H9 (cell line): Measurements from ENCODE around the gene FANCC. TPM values are rescaled to one million over a fixed set of nuclear protein-coding genes. Genes with fewer than 3 reads are reported as not detected.

Source experiments
- DNase-seq: peaks from one replicate; pipeline ENCODE4 v3.0.0-alpha.2; 2017
- H2AFZ ChIP-seq: one replicate; pipeline ENCODE4 v1.6.1; 2013; ENCODE audit warnings: mild to moderate bottlenecking, low read length, control low read depth, moderate library complexity
- H2AK5ac ChIP-seq: 2 replicates; pipeline ENCODE4 v1.6.1; 2013; ENCODE audit warnings: low read length, control low read depth, mixed read lengths; ENCODE audit not compliant: insufficient read length
- H2BK120ac ChIP-seq: one replicate; pipeline ENCODE4 v1.6.1; 2013; ENCODE audit warnings: low read depth, mild to moderate bottlenecking, low read length, control low read depth, inconsistent platforms; ENCODE audit not compliant: poor library complexity, severe bottlenecking
- H2BK12ac ChIP-seq: 2 replicates; pipeline ENCODE4 v1.6.1; 2013; ENCODE audit warnings: low read length, control low read depth, mixed read lengths, low read depth; ENCODE audit not compliant: insufficient read length
- H2BK15ac ChIP-seq: 2 replicates; pipeline ENCODE4 v1.6.1; 2013; ENCODE audit warnings: low read depth, low read length, control low read depth
- H2BK20ac ChIP-seq: one replicate; pipeline ENCODE4 v1.6.1; 2013; ENCODE audit warnings: low read depth, mild to moderate bottlenecking, low read length, control low read depth, inconsistent platforms; ENCODE audit not compliant: poor library complexity, severe bottlenecking
- H2BK5ac ChIP-seq: 2 replicates; pipeline ENCODE4 v1.6.1; 2013; ENCODE audit warnings: low read length, control low read depth, mixed read lengths; ENCODE audit not compliant: insufficient read length
- H3K14ac ChIP-seq: 2 replicates; pipeline ENCODE4 v1.6.1; 2013; ENCODE audit warnings: low read length, control low read depth; ENCODE audit not compliant: insufficient read depth
- H3K18ac ChIP-seq: 2 replicates; pipeline ENCODE4 v1.6.1; 2013; ENCODE audit warnings: low read depth, mild to moderate bottlenecking, mixed read lengths, low read length, control low read depth; ENCODE audit not compliant: insufficient read length
- H3K23ac ChIP-seq: 2 replicates; pipeline ENCODE4 v1.6.1; 2013; ENCODE audit warnings: low read length, control low read depth, mixed read lengths, low read depth; ENCODE audit not compliant: insufficient read length
- H3K23me2 ChIP-seq: 2 replicates; pipeline ENCODE4 v1.6.1; 2013; ENCODE audit warnings: low read depth, mild to moderate bottlenecking, mixed read lengths, low read length, control low read depth; ENCODE audit not compliant: insufficient read length, poor library complexity, severe bottlenecking
- H3K27ac ChIP-seq: 2 replicates; pipeline ENCODE4 v1.5.1; 2013; ENCODE audit warnings: low read length, control low read depth, mixed read lengths, low read depth; ENCODE audit not compliant: insufficient read length
- H3K27me3 ChIP-seq: 2 replicates; pipeline ENCODE4 v1.6.1; 2013; ENCODE audit warnings: low read length, control low read depth, inconsistent platforms; ENCODE audit not compliant: insufficient read depth
- H3K4ac ChIP-seq: 2 replicates; pipeline ENCODE4 v1.6.1; 2013; ENCODE audit warnings: low read depth, mild to moderate bottlenecking, control low read depth, inconsistent platforms, low read length, moderate library complexity
- H3K4me1 ChIP-seq: 2 replicates; pipeline ENCODE4 v1.6.1; 2013; ENCODE audit warnings: low read length, control low read depth, inconsistent platforms; ENCODE audit not compliant: insufficient read depth
- H3K4me2 ChIP-seq: 2 replicates; pipeline ENCODE4 v1.6.1; 2013; ENCODE audit warnings: low read length, control low read depth, mixed read lengths; ENCODE audit not compliant: insufficient read length, insufficient read depth
- H3K56ac ChIP-seq: 2 replicates; pipeline ENCODE4 v1.6.1; 2013; ENCODE audit warnings: low read depth, mild to moderate bottlenecking, mixed read lengths, low read length, control low read depth; ENCODE audit not compliant: insufficient read length
- H3K79me1 ChIP-seq: 2 replicates; pipeline ENCODE4 v1.6.1; 2013; ENCODE audit warnings: low read depth, mild to moderate bottlenecking, moderate library complexity, low read length, control low read depth, inconsistent platforms; ENCODE audit not compliant: insufficient read depth, poor library complexity, severe bottlenecking
- H3K79me2 ChIP-seq: 2 replicates; pipeline ENCODE4 v1.6.1; 2013; ENCODE audit warnings: low read length, control low read depth, inconsistent platforms; ENCODE audit not compliant: insufficient read depth
- H3K9ac ChIP-seq: 2 replicates; pipeline ENCODE4 v1.6.1; 2013; ENCODE audit warnings: low read length, control low read depth, mixed read lengths; ENCODE audit not compliant: insufficient read length; ENCODE audit errors: extremely low read depth
- H3K9me3 ChIP-seq: one replicate; pipeline ENCODE4 v1.6.1; 2013; ENCODE audit warnings: low read depth, low read length, inconsistent platforms; ENCODE audit not compliant: control insufficient read depth
- H3T11ph ChIP-seq: one replicate; pipeline ENCODE4 v1.6.1; 2013; ENCODE audit warnings: mild to moderate bottlenecking, low read length, control low read depth, inconsistent platforms
- H4K20me1 ChIP-seq: one replicate; pipeline ENCODE4 v1.6.1; 2013; ENCODE audit not compliant: control insufficient read depth, insufficient read length, insufficient read depth
- H4K5ac ChIP-seq: 2 replicates; pipeline ENCODE4 v1.6.1; 2013; ENCODE audit warnings: low read depth, mild to moderate bottlenecking, mixed read lengths, low read length, control low read depth; ENCODE audit not compliant: insufficient read length
- H4K8ac ChIP-seq: replicated peaks from 2 replicates; pipeline ENCODE4 v1.6.1; 2013; ENCODE audit warnings: low read length, control low read depth, mixed read lengths, low read depth; ENCODE audit not compliant: insufficient read length
- H4K91ac ChIP-seq: 2 replicates; pipeline ENCODE4 v1.6.1; 2013; ENCODE audit warnings: low read depth, mild to moderate bottlenecking, moderate library complexity, mixed read lengths, low read length, control low read depth; ENCODE audit not compliant: insufficient read length
- H3K27ac Mint-ChIP-seq, 3 experiments: 2 replicates in 2 of 3; 3 replicates in 1 of 3; pipeline ENCODE4 v1.8.0; 2020 to 2021; ENCODE audit warnings: mixed read lengths in 3 of 3, mild to moderate bottlenecking in 1 of 3, moderate library complexity in 1 of 3
- H3K27me3 Mint-ChIP-seq: 2 replicates; pipeline ENCODE4 v1.8.0; 2021; ENCODE audit warnings: low read depth, mild to moderate bottlenecking, moderate library complexity, mixed read lengths
- H3K36me3 Mint-ChIP-seq, 3 experiments: 2 replicates in 2 of 3; 3 replicates in 1 of 3; pipeline ENCODE4 v1.8.0; 2020 to 2021; ENCODE audit warnings: low read depth in 3 of 3, mixed read lengths in 3 of 3; ENCODE audit not compliant: insufficient read depth in 1 of 3
- H3K4me1 Mint-ChIP-seq, 2 experiments: 2 replicates each; pipeline ENCODE4 v1.8.0; 2020; ENCODE audit warnings: mixed read lengths in 2 of 2
- H3K4me3 Mint-ChIP-seq, 2 experiments: 2 replicates in 1 of 2; 3 replicates in 1 of 2; pipeline ENCODE4 v1.8.0; 2020 to 2021; ENCODE audit warnings: mild to moderate bottlenecking in 2 of 2, mixed read lengths in 2 of 2, moderate library complexity in 1 of 2
- H3K9me3 Mint-ChIP-seq, 2 experiments: 2 replicates in 1 of 2; 3 replicates in 1 of 2; pipeline ENCODE4 v1.8.0; 2020; ENCODE audit warnings: mild to moderate bottlenecking in 2 of 2, mixed read lengths in 2 of 2, moderate library complexity in 1 of 2
- CTCF ChIP-seq: fragments of 200-600 bp; sonication (generic); conservative IDR thresholded peaks from 3 replicates; pipeline ENCODE4 v1.8.0; 2021; ENCODE audit warnings: antibody characterized with exemption, mild to moderate bottlenecking
- WGBS: extraction: QIAGEN DNeasy Blood & Tissue Kit; methylation state at CpG from one replicate; pipeline ENCODE4 v1.1.7; 2013; ENCODE audit warnings: missing lambda C conversion rate, low lambda C conversion rate, mixed read lengths; ENCODE audit not compliant: insufficient read length; ENCODE audit errors: extremely low coverage; 5-methylcytosine and 5-hydroxymethylcytosine counted together
- total RNA-seq: library from RNA; stranded (reverse); gene quantifications from 2 replicates; pipeline ENCODE4 v1.2.1, GENCODE V29; 2021

FANCC gene
- total RNA-seq, 1 experiment from 2014 or later, result 14.6 TPM

DNA sequence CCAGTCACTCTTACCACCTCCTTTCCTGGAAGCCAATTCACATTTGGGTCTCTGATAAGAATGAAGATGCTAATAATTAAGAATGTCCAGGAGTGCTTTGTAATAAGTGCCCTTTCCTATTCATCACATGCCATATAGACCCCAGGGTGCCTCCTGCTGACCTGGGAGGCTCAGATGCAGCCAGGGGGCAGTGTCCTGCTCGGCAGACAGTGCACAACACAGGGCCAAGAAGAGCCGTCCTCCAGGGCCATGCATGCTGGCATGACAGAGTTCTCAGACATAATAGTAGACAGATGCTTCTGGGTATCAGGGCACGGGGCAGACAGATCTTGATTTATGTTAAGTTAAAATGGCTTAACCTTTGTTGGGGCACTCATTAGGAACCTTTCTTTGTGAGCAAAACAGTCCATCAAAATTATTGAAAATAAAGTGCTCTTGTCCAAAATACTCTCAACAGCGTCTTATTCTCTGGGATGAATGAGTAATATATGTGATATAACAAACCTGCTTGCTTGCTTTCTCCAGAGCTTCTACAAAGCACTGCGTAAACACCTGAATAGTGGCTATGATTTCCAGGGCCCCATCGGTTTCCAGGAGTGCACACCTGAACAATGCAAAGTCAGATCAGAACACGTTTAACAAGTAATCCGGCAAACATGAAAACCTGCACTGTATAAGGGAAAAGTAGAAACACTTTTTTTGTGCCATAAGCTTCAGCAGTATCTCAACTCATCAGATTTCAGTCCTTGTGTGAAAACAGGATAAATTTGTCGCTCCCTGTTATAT lies 192.7 kb downstream of the FANCC start:
- Histone ChIP-seq H2BK120ac (no peak overlapping the region), H3K9me3 (no peaks in the 10 kb centered on the region), H3K9ac (no peak overlapping the region), H3K23ac (no peak overlapping the region), H3K18ac (no peak overlapping the region), H3K56ac (no peak overlapping the region), H3K4ac (no peak overlapping the region), H3K14ac (no peak overlapping the region), H3K4me2 (no peak overlapping the region), H2BK20ac (no peak overlapping the region), H2BK15ac (no peak overlapping the region), H3K79me1 (no peaks in the 10 kb centered on the region), H3K23me2 (peaks cover 4% of the 10 kb centered on the region), H3K27me3 (no peaks in the 10 kb centered on the region), H3T11ph (no peak overlapping the region), H2BK5ac (no peak overlapping the region), H4K91ac (no peak overlapping the region), H2AFZ (no peak overlapping the region), H2BK12ac (no peak overlapping the region), H2AK5ac (no peak overlapping the region), H3K79me2 (no peaks in the 10 kb centered on the region), H4K20me1 (no peaks in the 10 kb centered on the region), H3K27ac (no peak overlapping the region), H3K4me1 (peaks cover 7% of the 10 kb centered on the region; the same call in 1 of the 2 replicates), H4K8ac (no peak overlapping the region), H4K5ac (no peak overlapping the region)
- WGBS, result no CpG with 5 or more reads among the region's 9 CpGs
- peaks cover 6% of the 10 kb centered on the region; the same call in 1 of the 2 replicates for H3K27me3 Mint-ChIP-seq
- H3K4me3 Mint-ChIP-seq, result no peak overlapping the region
- H3K27ac Mint-ChIP-seq, result peak overlapping the region in 1 of 3 experiments; percentile 25; a peak in 1 of 7 replicates
- peak; percentile 62 for TF ChIP-seq CTCF
- no peaks in the 10 kb centered on the region for H3K9me3 Mint-ChIP-seq
- peak; percentile 59 for DNase-seq
- H3K4me1 Mint-ChIP-seq, result peaks cover 27 to 30% of the 10 kb centered on the region in 2 experiments
- H3K36me3 Mint-ChIP-seq, result no peaks in the 10 kb centered on the region
